Stimulated activated CD4-positive, alpha-beta T cell treated with anti-CD3 and anti-CD28 coated beads, TNF-alpha, amount 100 ng/mL, for 1 hour (primary cell): Measurements from ENCODE around the gene HIPK3.
"Not testable (repeated sequence)": the region's sequence is repeated elsewhere in the genome, so short reads cannot be mapped to it uniquely, and the experiment has no call there.

Source experiments
- DNase-seq, 3 donors: peaks; one replicate each; pipeline ENCODE4 v3.0.0-alpha.2; 2020; ENCODE audit warnings: low read depth in 3 of 3, low spot score in 1 of 3

The HIPK3 gene

GRCh38 chr11:33358150-33358831 is 101.1 kb downstream of the HIPK3 start:
- no peak for DNase-seq

GRCh38 chr11:33360642-33361041 is 103.5 kb downstream of the HIPK3 start:
- DNase-seq: no peak

- no peak for DNase-seq
These were observed 105.1 kb downstream of the HIPK3 start for GRCh38 chr11:33362051-33362910.

GRCh38 chr11:33366918-33367317 is 109.7 kb downstream of the HIPK3 start:
- no peak for DNase-seq

- DNase-seq: not testable (repeated sequence)
These were observed 111.3 kb downstream of the HIPK3 start for GRCh38 chr11:33368475-33368874.

- DNase-seq: no peak
These were observed 111.8 kb downstream of the HIPK3 start for GRCh38 chr11:33368931-33369330.

- DNase-seq: no peak
These were observed 116.5 kb downstream of the HIPK3 start for GRCh38 chr11:33373636-33374035.

- DNase-seq: no peak
These were observed 118.1 kb downstream of the HIPK3 start for GRCh38 chr11:33375236-33375635.

- no peak for DNase-seq
These were observed 118.6 kb downstream of the HIPK3 start, which contains the start of gene KIAA1549L for GRCh38 chr11:33375688-33376311. Gene KIAA1549L (plus strand): TSS chr11:33376108.

- DNase-seq: no peak
These were observed 119.4 kb downstream of the HIPK3 start for GRCh38 chr11:33376331-33377310.

- no peak for DNase-seq
These were observed 120.5 kb downstream of the HIPK3 start for GRCh38 chr11:33377412-33378370.

GRCh38 chr11:33379947-33380346 is 122.8 kb downstream of the HIPK3 start:
- no peak for DNase-seq

- DNase-seq: no peak
These were observed 126.1 kb downstream of the HIPK3 start for GRCh38 chr11:33383075-33383919.

GRCh38 chr11:33383920-33384209 is 126.7 kb downstream of the HIPK3 start:
- no peak for DNase-seq

GRCh38 chr11:33384220-33384619 is 127.0 kb downstream of the HIPK3 start:
- DNase-seq: no peak

GRCh38 chr11:33387581-33387980 is 130.4 kb downstream of the HIPK3 start:
- no peak for DNase-seq

GRCh38 chr11:33387996-33388395 is 130.8 kb downstream of the HIPK3 start:
- DNase-seq: no peak

- DNase-seq: no peak
These were observed 131.8 kb downstream of the HIPK3 start for GRCh38 chr11:33388793-33389525.
